Activated naive CD4-positive, alpha-beta T cell (primary cell): Measurements from ENCODE around the gene COX4I1.
"Not testable (repeated sequence)": the region's sequence is repeated elsewhere in the genome, so short reads cannot be mapped to it uniquely, and the experiment has no call there.

Source experiments
- DNase-seq, 4 experiments: peaks; one replicate each; lab custom pipeline; 2025; lab: John Stamatoyannopoulos, UW

Gene COX4I1

DNA sequence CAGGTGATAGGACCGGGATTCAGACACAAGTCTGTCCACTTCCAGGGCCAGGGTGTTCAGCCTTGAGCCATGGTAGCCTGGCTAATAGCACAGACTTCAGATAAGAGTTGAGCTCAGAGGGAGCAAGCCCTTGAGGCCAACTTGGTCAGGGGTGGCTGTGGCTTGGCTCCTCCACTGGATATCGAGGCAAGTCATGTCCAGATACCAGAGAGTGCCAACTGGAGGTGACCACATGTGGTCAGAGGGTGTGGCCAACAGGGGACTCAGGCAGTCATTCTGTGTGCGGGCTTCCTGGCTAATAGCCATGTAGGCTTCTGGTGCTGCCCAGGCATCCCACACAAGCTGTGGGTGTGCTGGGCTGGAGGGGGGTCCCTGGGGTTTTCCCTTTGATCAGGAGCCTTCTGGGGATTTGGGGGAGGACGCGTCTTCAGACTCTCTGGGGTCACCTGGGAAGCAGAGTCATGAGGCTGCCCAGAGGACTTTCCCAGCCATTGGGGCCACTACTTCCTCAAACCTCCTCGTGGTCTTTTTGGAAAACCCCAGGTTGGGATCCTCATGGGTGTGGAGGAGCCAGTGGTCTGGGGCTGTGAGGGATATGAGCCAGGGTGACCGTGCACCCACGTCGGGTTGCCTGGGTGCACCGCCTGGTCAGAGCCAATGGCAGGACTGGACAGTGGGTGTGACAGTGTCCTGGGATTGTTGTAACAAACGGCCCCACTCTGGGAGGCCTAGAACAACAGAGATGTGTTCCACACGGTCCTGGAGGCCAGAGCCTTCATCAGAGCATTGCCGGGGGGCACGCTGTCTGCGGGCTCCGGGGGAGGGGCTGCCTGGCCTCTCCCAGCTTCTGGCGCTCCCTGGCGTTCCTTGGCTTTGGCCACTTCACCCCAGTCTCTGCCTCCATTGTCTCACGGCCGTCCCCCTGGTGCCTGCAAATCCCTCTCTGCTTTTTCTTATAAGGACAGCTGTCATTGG lies 25.0 kb downstream of the COX4I1 start:
- no peak for DNase-seq

DNA sequence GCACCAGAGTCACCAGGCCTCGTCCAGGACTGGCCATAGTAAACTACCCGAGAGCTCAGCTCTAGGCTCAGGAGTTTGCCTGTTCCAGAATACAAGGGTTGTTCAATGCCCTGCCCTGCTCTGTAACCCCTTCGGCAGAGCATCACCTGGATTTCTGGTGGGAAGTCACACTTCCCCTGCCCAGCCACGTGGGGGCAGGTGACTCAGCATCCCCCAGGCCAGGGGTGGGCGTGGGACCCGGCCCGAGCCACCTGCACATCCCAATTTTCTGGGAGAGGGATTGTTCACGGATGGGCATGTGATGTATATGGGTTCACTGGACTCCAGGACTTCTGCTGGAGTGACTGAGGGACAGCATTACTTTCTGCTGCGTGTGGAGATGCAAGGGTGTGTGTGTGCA lies 25.8 kb downstream of the COX4I1 start:
- no peak for DNase-seq

DNA sequence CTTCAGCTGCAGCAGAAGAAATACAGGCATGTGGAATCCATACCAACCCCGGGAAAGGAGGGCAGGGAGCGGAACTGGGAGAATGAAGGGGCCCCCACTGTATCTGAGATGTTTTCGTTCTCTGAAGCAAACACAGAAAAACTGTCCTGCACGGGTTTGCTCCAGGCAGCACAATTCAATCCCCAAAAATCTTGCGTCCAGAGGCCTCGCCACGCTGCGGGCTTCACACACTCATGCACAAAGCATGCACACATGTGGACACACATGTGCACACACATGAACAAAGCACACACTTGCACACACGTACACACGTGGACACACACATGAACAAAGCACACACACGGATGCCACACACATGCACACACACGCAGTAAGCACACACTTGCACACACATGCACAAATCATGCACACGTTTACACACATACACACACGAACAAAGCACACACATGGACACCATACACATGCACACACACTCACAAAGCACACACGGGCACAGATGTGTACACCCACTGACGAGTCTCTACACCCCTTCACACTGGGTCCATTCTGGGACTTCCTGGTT lies 27.3 kb downstream of the COX4I1 start:
- no peak for DNase-seq

DNA sequence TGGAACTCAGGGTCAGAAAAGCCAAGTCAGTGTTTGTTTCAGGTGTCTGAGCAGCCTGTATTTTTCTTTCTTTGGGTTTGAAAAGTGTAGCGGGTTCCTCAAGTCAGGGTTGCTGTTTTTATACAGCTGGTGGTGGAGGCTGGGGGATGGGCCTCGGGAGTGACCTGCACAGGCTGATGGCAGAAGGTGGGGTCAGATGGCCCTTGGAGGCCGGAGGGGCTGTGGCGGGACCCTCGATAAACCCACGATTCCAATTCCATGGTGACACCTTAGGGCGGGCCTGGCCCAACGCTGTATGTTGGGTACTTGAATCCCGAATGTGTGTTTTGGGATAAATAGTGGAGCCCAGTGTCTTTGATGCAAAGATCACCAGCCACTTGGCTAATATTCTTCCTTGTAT lies 28.7 kb downstream of the COX4I1 start:
- no peak for DNase-seq

DNA sequence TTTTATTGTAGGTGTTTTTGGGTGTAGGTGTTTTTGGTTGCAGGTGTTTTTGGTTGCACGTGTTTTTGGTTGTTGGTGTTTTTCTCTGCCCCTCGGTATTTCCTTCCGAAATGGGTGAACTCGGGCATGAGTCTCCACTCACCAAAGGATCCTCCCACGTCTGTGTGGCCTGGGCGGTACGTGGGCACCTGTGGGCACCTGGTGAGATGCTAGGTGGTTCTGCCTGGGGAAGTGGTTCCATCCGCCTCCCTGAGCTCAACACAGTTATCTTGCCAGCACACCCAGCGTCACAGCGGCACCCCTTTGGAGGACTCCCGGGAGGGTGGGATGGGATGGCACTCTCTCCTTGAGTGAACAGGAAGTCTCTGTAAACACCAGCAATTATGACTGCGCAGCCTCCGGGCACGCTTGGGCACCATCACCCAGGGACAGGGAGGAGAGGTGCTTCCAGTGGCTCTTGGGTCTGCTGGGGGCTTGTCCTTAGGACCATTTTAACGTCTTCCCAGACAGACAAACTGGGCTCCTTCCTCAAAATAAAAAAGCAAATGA lies 29.8 kb downstream of the COX4I1 start:
- DNase-seq: no peak

DNA sequence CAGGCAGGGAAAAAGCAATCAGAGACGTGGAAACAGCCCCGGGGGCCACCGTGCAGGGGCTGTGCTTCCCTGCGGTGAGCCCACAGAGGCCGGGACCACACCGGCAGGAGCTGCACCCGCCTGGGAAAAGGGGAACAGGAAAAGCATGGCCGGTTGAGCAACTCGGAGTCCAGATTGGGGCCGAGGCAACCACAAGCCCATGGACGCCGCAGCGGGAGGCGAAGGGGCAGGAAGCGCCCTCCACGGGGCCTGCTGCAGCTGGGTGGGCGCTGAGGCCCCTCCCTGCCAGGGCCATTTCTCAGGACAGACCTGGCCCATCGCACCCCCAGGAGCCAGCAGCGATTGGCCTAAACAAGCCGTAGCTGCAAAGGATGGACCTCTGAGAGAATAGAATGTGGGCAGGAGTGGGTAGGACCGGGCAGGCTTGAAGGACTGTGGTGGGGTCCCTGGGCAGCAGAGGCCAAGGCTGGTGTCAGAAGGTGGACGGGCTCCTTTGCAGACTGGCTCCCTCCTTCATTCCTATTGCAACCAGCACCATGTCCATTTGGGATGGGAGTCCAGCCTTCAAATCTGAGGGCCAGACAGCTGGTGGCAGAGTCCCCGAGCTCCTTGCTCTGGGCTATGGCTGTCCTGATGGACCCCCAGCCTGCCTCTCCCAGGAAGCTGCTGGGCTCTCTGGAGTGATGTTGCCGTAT lies 30.4 kb downstream of the COX4I1 start:
- DNase-seq: no peak

DNA sequence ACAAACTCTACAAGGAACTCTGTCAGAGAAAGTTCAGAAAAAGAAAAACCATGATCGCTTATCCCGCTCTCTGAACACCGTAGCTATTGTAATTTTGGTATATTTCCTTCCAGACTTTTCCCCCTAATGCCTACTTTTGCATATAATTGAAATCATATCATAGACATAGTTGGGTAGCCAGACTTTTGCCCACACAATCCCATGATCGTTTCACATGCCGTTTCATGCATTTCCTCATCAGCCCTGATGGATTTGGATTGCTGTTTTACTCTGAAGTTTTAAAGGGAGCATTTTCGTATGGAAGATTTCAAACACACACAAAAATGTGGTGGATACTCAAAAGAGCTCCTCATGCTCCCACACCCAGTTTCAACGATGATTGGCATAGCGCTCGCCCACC lies 31.3 kb downstream of the COX4I1 start:
- no peak for DNase-seq

DNA sequence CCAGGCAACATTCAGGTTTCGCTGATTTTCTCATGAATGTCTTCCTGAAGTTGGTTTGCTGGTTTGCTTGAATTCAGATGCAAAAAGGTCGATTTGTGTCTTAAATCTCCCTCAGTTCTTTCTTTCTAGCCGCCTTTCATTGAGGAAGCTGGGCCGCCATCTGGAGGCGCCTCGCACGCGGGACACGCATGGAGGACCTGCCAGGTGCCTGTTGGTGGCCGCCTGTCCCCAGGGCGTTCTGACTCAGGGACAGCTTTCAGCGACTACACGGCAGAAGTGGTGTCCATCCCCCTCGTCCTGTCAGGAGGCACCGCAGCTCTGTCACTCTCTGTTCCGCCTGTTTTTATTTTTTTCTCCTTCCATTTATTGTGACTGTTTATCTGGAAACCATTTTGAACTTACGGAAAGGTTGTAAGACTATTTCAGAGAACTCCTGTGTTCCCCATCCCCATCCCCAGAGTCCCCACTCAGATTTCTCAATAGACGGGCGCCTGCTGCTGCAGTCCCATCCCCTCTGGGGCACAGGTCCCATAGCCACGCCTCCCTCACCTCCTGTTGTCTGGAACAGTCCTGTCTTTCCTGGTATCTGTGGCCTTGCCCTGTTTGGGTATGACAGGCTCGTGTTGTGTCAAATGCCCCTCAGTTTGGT lies 33.2 kb downstream of the COX4I1 start:
- no peak for DNase-seq

DNA sequence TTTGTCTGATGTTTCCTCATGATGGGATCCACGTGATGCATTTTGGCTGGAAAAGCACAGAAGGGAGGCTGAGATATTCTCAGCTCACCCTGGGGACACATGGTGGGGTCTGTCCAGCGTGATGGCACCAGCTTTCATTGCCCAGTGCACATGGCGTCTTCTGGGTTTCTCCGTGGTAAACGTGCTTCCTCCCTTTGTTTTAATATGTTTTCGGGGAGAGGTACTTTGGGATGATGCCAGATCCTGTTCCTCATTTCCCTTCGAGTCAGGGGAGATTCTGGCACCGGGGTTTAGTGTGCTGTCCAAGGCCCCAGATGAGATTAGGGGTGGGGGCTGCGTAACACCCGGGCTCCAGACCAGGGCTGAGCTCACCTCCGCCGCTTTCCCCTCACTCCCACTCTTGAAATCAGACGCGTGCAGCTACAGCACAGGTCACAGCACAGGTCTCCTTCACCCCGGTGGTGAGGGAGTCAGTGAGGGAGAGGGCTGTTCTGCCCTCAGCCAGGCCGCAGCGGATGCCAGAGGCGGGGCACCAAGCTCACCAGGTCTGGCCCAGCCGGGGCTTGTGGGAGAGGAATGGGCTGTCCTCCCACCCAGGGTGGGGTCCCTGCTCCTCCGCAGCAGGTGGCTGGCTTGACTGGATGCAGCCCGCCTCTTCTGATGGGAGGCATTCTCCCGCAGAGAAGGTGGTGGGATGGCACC lies 33.9 kb downstream of the COX4I1 start:
- no peak for DNase-seq

DNA sequence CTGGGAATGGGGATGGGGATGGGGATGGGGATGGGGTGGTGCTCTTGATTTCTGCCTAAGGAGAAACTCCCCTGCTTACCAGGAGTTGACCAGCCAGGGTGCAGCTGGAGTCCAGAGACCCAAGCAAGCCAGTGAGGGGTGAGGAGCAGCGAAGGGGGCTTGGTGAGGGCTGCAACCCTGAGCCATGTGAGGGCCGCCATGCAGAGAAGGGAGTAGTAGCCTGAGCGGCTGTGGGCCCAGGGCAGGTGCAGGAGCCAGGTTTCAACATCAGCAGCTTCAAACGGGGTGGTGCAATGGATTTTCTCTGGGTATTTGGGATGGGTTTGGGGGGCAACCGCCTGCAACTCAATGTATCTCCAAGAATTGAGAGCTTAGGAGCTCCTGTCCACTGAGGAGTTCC lies 35.2 kb downstream of the COX4I1 start:
- DNase-seq: no peak

DNA sequence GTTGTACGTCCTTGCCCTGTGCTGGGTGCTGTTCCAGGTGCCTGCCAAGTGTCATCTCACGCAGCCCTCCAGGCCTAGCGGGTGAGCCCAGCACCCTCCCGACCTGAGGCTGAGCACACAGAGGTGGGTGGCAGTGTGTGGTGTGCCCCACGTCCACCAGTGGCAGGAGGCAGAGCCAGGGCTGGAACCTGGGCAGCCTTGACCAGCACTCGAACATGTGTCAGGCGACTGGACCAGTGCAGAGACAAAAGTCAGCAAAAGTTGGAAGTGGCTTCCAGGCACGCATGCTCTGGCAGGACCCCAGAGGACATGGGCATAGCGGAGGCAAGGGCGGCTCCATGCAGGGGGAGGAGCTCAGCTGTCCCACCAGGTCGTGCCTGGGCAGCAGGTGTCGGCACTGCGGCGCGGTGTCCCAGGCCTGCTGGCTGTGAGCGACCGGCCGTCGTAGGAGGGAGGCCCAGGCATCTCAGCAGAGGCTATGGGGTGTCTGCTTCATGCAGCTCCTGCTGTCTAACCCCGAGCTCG lies 35.8 kb downstream of the COX4I1 start:
- DNase-seq: no peak

DNA sequence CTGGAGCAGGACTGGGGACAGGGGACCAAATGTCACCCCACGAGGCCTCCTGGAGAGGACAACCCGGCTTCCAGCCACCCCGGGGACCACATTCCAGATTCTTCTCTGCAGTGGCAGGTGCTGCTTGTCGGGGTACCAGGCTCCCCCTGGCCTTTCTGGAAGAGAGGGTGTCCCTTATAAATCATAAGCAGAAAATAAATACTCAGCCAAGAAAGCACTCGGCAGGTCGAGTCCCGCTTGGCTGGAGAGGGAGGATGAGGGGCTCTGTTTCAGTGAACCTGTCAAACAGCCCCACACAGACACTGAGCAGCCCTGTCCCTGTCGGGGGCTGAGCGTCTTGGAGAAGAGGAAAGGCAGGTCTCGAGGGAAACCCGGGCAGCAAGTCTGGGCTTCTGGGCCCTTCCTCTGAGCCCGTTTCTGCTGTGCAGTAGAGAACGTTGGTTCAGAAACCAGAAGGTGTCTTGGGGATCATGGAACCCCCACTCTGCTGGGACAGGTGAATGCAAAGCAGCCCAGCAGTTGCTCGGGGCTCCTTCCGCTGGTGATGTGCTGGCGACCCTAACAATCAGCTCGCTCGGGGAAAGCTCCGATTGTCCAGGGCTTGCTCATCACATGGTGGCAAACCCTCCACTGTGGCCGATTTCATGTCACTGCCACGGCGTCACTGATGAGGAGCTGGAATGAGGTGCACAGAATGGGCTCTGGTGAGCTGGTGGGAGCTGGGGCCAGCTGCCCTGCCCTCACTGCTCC lies 36.6 kb downstream of the COX4I1 start:
- DNase-seq: no peak

DNA sequence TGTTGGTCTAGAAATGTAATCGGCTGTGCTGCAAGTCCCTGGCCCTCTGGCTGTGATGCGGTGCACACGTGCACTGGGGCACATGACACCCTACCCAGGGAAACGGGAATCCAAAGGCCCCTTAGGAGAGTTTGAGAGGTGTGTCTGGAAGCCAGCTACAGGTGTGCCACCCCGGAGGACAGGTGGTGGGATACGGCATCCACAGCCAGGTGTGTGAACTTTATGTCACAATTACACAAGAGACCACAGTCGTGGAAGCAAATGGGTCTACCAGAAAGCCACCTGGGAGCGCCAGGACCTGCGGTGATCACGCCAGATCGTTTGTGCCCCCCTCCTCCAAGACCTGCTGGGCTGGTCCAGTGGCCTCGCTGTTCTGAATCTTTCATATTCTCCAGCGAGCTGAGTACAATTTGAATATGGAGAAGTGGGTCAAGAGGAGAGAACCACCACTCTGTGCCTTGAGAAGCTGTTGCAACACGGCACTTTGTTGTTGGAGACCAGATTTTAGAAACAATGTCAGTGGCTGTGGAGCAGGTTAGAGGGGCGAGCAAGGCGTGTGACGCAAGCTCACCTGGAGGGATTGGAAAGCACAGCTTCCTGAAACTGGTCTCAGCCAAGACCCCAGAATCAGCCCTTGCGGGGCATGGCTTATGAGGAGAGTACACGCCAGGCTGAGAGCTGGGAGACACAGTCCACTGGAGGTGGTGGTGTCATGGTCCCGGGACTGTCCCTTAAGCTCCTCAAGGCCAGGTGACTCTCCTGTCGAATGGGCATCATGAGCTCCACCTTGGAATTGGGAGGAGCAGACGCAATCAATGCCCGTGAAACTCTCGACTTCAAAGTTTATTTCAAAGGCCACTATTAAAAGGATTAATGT lies 37.4 kb downstream of the COX4I1 start:
- DNase-seq: no peak

DNA sequence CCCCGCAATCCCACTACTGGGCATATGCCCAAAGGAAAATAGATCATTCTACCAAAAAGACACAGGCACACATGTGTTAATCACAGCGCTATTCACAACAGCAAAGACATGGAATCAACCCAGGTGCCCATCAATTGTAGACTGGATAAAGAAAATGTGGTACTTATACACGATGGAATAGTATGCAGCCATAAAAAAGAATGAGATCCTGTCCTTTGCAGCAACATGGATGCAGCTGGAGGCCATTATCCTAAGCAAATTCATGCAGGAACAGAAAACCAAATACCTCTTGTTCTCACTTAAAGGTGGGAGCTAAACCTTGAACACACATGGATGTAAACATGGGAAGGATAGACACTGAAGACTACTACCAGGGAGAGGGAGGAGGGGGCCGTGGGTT lies 38.2 kb downstream of the COX4I1 start:
- DNase-seq: not testable (repeated sequence)

DNA sequence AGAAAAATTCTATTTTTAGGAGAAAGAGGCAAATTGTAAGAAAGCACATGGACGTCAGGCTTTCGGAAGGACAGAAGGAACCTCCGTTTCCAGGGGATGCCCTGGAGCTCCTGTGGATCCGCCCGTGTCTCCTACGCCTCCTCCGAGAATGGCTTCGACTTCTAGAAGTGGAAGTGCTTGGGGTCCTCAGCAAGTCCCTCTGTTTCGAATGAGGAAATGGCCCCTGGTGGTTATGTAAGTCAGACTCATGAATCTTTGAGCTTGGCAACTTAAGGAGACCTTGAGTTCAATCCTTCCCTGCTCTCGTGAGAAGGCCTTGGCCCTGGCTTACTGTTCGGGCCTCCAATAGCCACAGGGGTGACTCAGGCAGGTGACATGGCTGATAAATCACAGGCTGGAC lies 38.9 kb downstream of the COX4I1 start:
- DNase-seq: no peak

DNA sequence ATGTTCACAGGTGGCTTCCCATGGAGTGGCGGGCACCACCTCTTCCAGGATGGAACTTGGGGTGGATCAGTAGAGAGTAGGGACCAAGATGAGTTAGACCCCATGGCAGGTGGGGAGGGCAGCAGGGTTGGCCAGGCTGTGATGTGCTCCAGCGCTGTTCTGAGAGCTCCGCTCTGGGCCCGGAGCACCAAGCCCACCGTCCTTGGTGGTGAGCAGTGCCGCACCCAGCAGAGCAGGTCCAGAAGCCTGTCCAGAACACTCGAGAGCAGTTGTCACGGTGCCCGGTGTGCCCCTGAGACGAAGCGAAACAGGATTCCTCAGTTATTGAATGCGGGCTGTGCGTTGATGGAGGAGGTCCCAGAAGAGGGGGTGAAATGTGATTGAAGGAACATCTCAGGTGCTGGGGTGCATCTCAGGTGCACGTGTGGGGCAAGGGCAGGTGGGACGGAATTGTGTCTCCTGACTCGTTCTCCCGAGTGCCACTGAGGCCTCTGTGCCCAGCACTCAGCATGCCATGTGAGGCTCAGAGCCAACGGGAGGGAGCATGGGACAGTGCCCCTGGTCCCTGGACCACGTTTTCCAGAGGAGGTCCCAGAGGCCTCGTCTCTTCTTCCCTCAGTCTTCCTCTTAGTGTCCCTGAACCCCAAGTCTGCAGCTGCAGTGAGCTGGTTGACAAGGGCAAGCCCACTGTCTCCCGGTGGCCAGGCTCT lies 39.5 kb downstream of the COX4I1 start:
- DNase-seq: no peak

DNA sequence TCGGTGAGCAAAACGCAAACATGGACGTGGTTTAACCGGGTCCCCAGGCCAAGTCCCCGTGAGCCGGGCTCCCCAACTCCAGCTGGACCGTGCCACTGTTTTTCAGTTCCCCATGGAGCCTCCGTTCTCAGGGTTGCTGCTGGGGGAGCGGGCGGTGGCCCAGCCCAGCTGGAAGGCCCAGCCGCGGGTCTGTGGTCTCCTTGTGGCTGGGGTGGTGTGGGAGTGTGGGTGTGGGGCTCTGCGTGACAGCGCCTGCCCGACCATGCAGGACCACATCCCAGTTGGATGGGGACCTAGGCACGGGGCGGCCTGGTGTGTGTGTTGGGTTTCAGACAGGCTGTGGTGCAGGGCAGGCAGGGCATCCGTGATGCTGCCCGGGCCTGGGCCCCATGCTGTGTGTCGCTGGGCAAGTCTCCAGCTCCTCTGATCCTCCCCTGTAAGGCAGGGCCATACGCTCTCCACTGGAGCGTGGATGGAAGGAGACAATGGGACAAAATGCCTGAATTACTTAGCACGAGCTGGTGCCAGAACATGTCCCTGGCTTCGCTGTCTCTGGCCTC lies 40.3 kb downstream of the COX4I1 start:
- no peak for DNase-seq

DNA sequence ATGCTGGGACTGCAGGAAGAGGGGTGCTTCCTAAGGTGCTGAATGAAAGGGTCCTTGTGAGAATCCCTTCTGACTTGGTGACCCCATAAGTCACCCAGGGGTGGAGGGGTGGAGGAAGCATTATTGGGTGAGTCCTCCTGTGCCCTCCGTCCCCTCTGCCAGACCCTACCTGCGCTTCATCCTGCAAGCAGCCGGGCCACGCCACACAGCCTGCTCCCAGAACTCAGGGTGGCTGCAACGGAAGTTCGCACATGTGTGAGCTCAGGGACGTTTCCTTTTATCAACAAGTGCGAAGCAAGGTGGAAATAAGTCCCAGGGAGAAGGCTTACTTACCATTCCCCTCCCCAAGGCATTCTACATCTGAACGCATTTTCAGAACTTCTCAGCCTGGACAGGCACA lies 40.9 kb downstream of the COX4I1 start:
- no peak for DNase-seq

DNA sequence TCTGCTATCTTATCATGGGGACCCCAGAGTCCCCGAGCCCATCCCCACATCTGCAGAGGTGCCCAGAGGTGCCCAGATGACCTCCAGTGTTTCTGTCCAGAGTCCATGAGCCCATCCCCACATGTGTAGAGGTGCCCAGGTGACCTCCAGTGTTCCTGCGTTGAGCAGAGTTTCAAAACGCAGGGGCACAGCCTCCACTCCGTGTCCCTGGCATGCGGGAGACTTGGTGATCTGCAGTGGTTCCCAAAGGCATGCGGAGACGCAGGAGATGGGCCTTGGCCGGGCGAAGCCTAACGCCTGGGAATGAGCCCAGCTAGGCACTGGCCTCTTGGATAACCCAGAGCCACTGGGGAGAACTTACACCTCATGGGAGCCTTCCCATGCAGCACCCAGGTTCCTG lies 41.3 kb downstream of the COX4I1 start:
- DNase-seq: no peak
